GM23338 (cell line): Measurements from ENCODE around the gene UGT8. TPM values are rescaled to one million over a fixed set of nuclear protein-coding genes. Genes with fewer than 3 reads are reported as not detected.

Source experiments
- ATAC-seq: fragments of 200-7000 bp; cut with Tn5 transposase; 3 replicates; pipeline ENCODE4 v1.9.1; 2020
- DNase-seq: peaks from one replicate; pipeline ENCODE4 v3.0.0-alpha.2; 2015; ENCODE audit warnings: low spot score
- H2AFZ ChIP-seq: fragments of 200-600 bp; sonication (generic); 2 replicates; pipeline ENCODE4 v1.8.0; 2016; ENCODE audit warnings: antibody characterized with exemption, mild to moderate bottlenecking, moderate library complexity
- H3F3A ChIP-seq: fragments of 200-600 bp; sonication (generic); replicated peaks from 2 replicates; pipeline ENCODE4 v1.8.0; 2017; ENCODE audit warnings: antibody characterized with exemption, mixed run types, low read depth
- H3K27ac ChIP-seq: fragments of 200-600 bp; sonication (generic); 2 replicates; pipeline ENCODE4 v1.6.1; 2016; ENCODE audit warnings: low read depth
- H3K27me3 ChIP-seq: fragments of 200-600 bp; sonication (generic); 2 replicates; pipeline ENCODE4 v1.8.0; 2016; ENCODE audit warnings: mild to moderate bottlenecking, mixed run types, moderate library complexity; ENCODE audit not compliant: insufficient read depth
- H3K36me3 ChIP-seq: fragments of 200-600 bp; sonication (generic); 2 replicates; pipeline ENCODE4 v1.8.0; 2016; ENCODE audit warnings: mild to moderate bottlenecking; ENCODE audit not compliant: insufficient read depth
- H3K4me1 ChIP-seq: fragments of 200-600 bp; sonication (generic); 2 replicates; pipeline ENCODE4 v1.8.0; 2016; ENCODE audit warnings: mild to moderate bottlenecking, moderate library complexity; ENCODE audit not compliant: insufficient read depth
- H3K4me2 ChIP-seq: fragments of 200-600 bp; sonication (generic); 2 replicates; pipeline ENCODE4 v1.7.1; 2017; ENCODE audit warnings: mixed run types
- H3K4me3 ChIP-seq: fragments of 200-600 bp; sonication (generic); 2 replicates; pipeline ENCODE4 v1.6.1; 2016; ENCODE audit warnings: mixed run types
- H3K79me2 ChIP-seq: fragments of 200-600 bp; sonication (generic); replicated peaks from 2 replicates; pipeline ENCODE4 v1.8.0; 2017; ENCODE audit warnings: mild to moderate bottlenecking; ENCODE audit not compliant: insufficient read depth
- H3K9me2 ChIP-seq: fragments of 200-600 bp; sonication (generic); 2 replicates; pipeline ENCODE4 v1.8.0; 2017; ENCODE audit not compliant: insufficient read depth
- H4K20me1 ChIP-seq: fragments of 200-600 bp; sonication (generic); replicated peaks from 2 replicates; pipeline ENCODE4 v1.8.0; 2017; ENCODE audit warnings: mild to moderate bottlenecking; ENCODE audit not compliant: insufficient read depth
- H3K27ac Mint-ChIP-seq: 2 replicates; pipeline ENCODE4 v1.8.0; 2020; ENCODE audit warnings: inconsistent platforms, mild to moderate bottlenecking, moderate library complexity, mixed read lengths
- H3K27me3 Mint-ChIP-seq: 3 replicates; pipeline ENCODE4 v1.8.0; 2022; ENCODE audit warnings: low read depth, mild to moderate bottlenecking, moderate library complexity, mixed read lengths, inconsistent platforms; ENCODE audit not compliant: insufficient read depth, poor library complexity
- H3K36me3 Mint-ChIP-seq: 3 replicates; pipeline ENCODE4 v1.8.0; 2021; ENCODE audit warnings: low read depth, mild to moderate bottlenecking, inconsistent platforms, moderate library complexity, mixed read lengths
- H3K4me1 Mint-ChIP-seq: 3 replicates; pipeline ENCODE4 v1.8.0; 2020; ENCODE audit warnings: mild to moderate bottlenecking, inconsistent platforms, mixed read lengths
- H3K4me3 Mint-ChIP-seq: 3 replicates; pipeline ENCODE4 v1.8.0; 2021; ENCODE audit warnings: moderate library complexity, mild to moderate bottlenecking, inconsistent platforms, mixed read lengths
- H3K9me3 Mint-ChIP-seq: 3 replicates; pipeline ENCODE4 v1.8.0; 2020; ENCODE audit warnings: moderate library complexity, mild to moderate bottlenecking, inconsistent platforms, mixed read lengths
- CREB1 ChIP-seq: fragments of 250-450 bp; sonication (Bioruptor Pico); IDR thresholded peaks from 2 replicates; pipeline ENCODE4 v1.5.0; 2020; ENCODE audit warnings: low read depth, mild to moderate bottlenecking, moderate library complexity
- ETS1 ChIP-seq: IDR thresholded peaks from 2 replicates; pipeline ENCODE4 v1.6.1; 2016; ENCODE audit warnings: antibody characterized with exemption
- EZH2 ChIP-seq: fragments of 200-600 bp; sonication (generic); IDR thresholded peaks from one replicate; pipeline ENCODE4 v1.8.0; 2017; ENCODE audit warnings: antibody characterized with exemption, mild to moderate bottlenecking, low read depth; ENCODE audit not compliant: unreplicated experiment
- EZH2phosphoT487 ChIP-seq: fragments of 200-600 bp; sonication (generic); IDR thresholded peaks from one replicate; pipeline ENCODE4 v1.8.1; 2018; ENCODE audit warnings: antibody characterized with exemption; ENCODE audit not compliant: unreplicated experiment
- JUNB ChIP-seq: IDR thresholded peaks from one replicate; pipeline ENCODE4 v1.6.1; 2016; ENCODE audit warnings: antibody characterized with exemption; ENCODE audit not compliant: unreplicated experiment
- NANOG ChIP-seq: IDR thresholded peaks from 2 replicates; pipeline ENCODE4 v1.6.1; 2016; ENCODE audit warnings: antibody characterized with exemption, borderline replicate concordance
- POLR2AphosphoS5 ChIP-seq: IDR thresholded peaks from 2 replicates; pipeline ENCODE4 v1.6.1; 2016; ENCODE audit warnings: antibody characterized with exemption, low read depth
- STAT1 ChIP-seq: IDR thresholded peaks from one replicate; pipeline ENCODE4 v1.6.1; 2016; ENCODE audit warnings: antibody characterized with exemption; ENCODE audit not compliant: unreplicated experiment
- ZNF114 ChIP-seq: fragments of 250-450 bp; sonication (Bioruptor Pico); IDR thresholded peaks from 2 replicates; pipeline ENCODE4 v1.5.0; 2020; ENCODE audit warnings: mild to moderate bottlenecking, moderate library complexity
- ZNF331 ChIP-seq: fragments of 250-450 bp; sonication (Bioruptor Pico); IDR thresholded peaks from 2 replicates; pipeline ENCODE4 v1.5.0; 2020; ENCODE audit warnings: low read depth, mild to moderate bottlenecking, moderate library complexity
- ZNF462 ChIP-seq: fragments of 250-450 bp; sonication (Bioruptor Pico); IDR thresholded peaks from 2 replicates; pipeline ENCODE4 v1.5.0; 2020; ENCODE audit warnings: mild to moderate bottlenecking, moderate library complexity
- polyA plus RNA-seq: library from polyadenylated mRNA; unstranded; fragments of >200 nt; fragmentation: Nextera tagmentation; extraction: Ambion mirVana; gene quantifications from 2 replicates; pipeline ENCODE4 v1.2.1, GENCODE V29; 2016
- total RNA-seq: library from RNA; depleted of rRNA; stranded (reverse); fragments of >200 nt; shearing (Covaris generic); gene quantifications from 2 replicates; pipeline ENCODE4 v1.2.3, GENCODE V29; 2014
- TF ChIP-seq, protein P1 (sequence below): IDR thresholded peaks from one replicate; pipeline ENCODE4 v1.6.1; 2018; ENCODE audit warnings: antibody characterized with exemption; ENCODE audit not compliant: unreplicated experiment
- TF ChIP-seq, protein P2 (sequence below), 2 experiments: fragments of 200-600 bp in 1 of 2; sonication (generic) in 1 of 2; conservative IDR thresholded peaks; 2 replicates each; pipeline versions ENCODE4 v1.5.1 to v1.6.1; 2016 to 2017; ENCODE audit warnings: antibody characterized with exemption in 2 of 2, low read depth in 2 of 2, mild to moderate bottlenecking in 2 of 2, moderate library complexity in 1 of 2

UGT8 gene
- total and polyA plus RNA-seq, 2 experiments from 2014 or later = 14.9 to 39.0 TPM

- H3K27me3 Mint-ChIP-seq = no peaks in the 10 kb centered on the region
- Histone ChIP-seq H3F3A (no peaks in the 10 kb centered on the region), H2AFZ (no peak overlapping the region), H3K36me3 (peaks cover 17% of the 10 kb centered on the region), H4K20me1 (no peaks in the 10 kb centered on the region), H3K4me3 (no peak overlapping the region), H3K4me2 (no peak overlapping the region), H3K79me2 (no peaks in the 10 kb centered on the region), H3K9me2 (0 out of 2 replicates have a peak, but pooled peaks cover 8% of the 10 kb centered on the region), H3K4me1 (no peaks in the 10 kb centered on the region), H3K27me3 (no peaks in the 10 kb centered on the region), H3K27ac (no peak overlapping the region)
- ATAC-seq = no peak
- no peak for DNase-seq
- H3K9me3 Mint-ChIP-seq = peaks cover 61% of the 10 kb centered on the region
- no peak for TF ChIP-seq STAT1
- no peak for TF ChIP-seq NANOG
- no peak for TF ChIP-seq JUNB
- TF ChIP-seq, protein P1, sequence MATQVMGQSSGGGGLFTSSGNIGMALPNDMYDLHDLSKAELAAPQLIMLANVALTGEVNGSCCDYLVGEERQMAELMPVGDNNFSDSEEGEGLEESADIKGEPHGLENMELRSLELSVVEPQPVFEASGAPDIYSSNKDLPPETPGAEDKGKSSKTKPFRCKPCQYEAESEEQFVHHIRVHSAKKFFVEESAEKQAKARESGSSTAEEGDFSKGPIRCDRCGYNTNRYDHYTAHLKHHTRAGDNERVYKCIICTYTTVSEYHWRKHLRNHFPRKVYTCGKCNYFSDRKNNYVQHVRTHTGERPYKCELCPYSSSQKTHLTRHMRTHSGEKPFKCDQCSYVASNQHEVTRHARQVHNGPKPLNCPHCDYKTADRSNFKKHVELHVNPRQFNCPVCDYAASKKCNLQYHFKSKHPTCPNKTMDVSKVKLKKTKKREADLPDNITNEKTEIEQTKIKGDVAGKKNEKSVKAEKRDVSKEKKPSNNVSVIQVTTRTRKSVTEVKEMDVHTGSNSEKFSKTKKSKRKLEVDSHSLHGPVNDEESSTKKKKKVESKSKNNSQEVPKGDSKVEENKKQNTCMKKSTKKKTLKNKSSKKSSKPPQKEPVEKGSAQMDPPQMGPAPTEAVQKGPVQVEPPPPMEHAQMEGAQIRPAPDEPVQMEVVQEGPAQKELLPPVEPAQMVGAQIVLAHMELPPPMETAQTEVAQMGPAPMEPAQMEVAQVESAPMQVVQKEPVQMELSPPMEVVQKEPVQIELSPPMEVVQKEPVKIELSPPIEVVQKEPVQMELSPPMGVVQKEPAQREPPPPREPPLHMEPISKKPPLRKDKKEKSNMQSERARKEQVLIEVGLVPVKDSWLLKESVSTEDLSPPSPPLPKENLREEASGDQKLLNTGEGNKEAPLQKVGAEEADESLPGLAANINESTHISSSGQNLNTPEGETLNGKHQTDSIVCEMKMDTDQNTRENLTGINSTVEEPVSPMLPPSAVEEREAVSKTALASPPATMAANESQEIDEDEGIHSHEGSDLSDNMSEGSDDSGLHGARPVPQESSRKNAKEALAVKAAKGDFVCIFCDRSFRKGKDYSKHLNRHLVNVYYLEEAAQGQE = no peak
- no peak for TF ChIP-seq ZNF114
- TF ChIP-seq POLR2AphosphoS5 = no peak
- TF ChIP-seq ZNF331 = no peak
- TF ChIP-seq ETS1 = no peak
- TF ChIP-seq, protein P2, sequence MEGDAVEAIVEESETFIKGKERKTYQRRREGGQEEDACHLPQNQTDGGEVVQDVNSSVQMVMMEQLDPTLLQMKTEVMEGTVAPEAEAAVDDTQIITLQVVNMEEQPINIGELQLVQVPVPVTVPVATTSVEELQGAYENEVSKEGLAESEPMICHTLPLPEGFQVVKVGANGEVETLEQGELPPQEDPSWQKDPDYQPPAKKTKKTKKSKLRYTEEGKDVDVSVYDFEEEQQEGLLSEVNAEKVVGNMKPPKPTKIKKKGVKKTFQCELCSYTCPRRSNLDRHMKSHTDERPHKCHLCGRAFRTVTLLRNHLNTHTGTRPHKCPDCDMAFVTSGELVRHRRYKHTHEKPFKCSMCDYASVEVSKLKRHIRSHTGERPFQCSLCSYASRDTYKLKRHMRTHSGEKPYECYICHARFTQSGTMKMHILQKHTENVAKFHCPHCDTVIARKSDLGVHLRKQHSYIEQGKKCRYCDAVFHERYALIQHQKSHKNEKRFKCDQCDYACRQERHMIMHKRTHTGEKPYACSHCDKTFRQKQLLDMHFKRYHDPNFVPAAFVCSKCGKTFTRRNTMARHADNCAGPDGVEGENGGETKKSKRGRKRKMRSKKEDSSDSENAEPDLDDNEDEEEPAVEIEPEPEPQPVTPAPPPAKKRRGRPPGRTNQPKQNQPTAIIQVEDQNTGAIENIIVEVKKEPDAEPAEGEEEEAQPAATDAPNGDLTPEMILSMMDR (conservative IDR thresholded peaks at IDR 0.05; ENCODE audit: low read depth in 2 of 2) = no peak
- TF ChIP-seq ZNF462 = no peak
- no peak for TF ChIP-seq EZH2
- no peak for TF ChIP-seq CREB1 (CRISPR knock-in tag)
- no peak for TF ChIP-seq EZH2phosphoT487
- H3K4me1 Mint-ChIP-seq = no peaks in the 10 kb centered on the region
- peaks cover 60% of the 10 kb centered on the region for H3K36me3 Mint-ChIP-seq
- H3K27ac Mint-ChIP-seq = no peak overlapping the region
- H3K4me3 Mint-ChIP-seq = no peak overlapping the region
These were observed 16.0 kb upstream of the UGT8 start for GRCh38 chr4:114582621-114583020.
